NB4 (cell line): ENCODE measurements around the gene ZNF229.

ENCODE experiments used
- CTCF ChIP-seq: IDR thresholded peaks from one replicate; pipeline ENCODE4 v1.5.1; 2012; ENCODE audit warnings: low read depth, low read length
- MAX ChIP-seq: IDR thresholded peaks from 2 replicates; pipeline ENCODE4 v1.6.1; 2011; ENCODE audit warnings: low read depth, low read length

GRCh38 chr19:44496711-44497110 lies 48.4 kb upstream of the ZNF229 start:
- TF ChIP-seq CTCF (no peak), MAX (no peak)
